ENCODE measurements around the gene ROR1. TPM values are rescaled to one million over a fixed set of nuclear protein-coding genes. Genes with fewer than 3 reads are reported as not detected.
A peak's percentile ranks its signal among the peaks of the same experiment; 100 is the strongest.

The ROR1 gene
- total RNA-seq, 2 experiments from 2014 or later: not detected

DNA sequence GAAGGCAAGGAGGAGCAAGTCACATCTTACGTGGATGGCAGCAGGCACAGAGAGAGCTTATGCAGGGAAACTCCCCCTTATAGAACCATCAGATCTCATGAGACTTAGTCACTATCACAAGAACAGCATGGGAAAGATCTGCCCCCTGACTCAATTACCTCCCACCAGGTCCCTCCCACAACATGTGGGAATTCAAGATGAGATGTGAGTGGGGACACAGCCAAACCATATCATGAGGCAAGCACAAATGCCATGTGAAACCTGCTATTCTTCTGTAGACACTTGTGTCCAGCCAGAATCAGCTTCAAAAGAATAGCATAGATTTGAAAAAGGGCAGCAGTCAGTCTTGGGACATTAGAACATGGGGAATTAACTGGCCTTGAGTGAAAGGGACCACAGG lies 397.4 kb downstream of the ROR1 start:
- DNase-seq: no peak
- Mint-ChIP-seq H3K27me3 (peaks cover 13% of the 10 kb centered on the region), H3K4me1 (ENCODE audit: low read depth) (peaks cover 23% of the 10 kb centered on the region), H3K9me3 (no peaks in the 10 kb centered on the region), H3K27ac (no peak overlapping the region), H3K36me3 (ENCODE audit: low read depth) (no peaks in the 10 kb centered on the region), H3K4me3 (no peak overlapping the region)
- ATAC-seq: no peak
- intact Hi-C loops (cut with micrococcal nuclease): no loop called here
- TF ChIP-seq, protein P1, sequence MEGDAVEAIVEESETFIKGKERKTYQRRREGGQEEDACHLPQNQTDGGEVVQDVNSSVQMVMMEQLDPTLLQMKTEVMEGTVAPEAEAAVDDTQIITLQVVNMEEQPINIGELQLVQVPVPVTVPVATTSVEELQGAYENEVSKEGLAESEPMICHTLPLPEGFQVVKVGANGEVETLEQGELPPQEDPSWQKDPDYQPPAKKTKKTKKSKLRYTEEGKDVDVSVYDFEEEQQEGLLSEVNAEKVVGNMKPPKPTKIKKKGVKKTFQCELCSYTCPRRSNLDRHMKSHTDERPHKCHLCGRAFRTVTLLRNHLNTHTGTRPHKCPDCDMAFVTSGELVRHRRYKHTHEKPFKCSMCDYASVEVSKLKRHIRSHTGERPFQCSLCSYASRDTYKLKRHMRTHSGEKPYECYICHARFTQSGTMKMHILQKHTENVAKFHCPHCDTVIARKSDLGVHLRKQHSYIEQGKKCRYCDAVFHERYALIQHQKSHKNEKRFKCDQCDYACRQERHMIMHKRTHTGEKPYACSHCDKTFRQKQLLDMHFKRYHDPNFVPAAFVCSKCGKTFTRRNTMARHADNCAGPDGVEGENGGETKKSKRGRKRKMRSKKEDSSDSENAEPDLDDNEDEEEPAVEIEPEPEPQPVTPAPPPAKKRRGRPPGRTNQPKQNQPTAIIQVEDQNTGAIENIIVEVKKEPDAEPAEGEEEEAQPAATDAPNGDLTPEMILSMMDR (IDR thresholded peaks at IDR 0.05): no peak
- ChIA-PET POLR2A (no interaction called here), CTCF (no interaction called here)

GRCh38 chr1:64171797-64172281 lies 398.0 kb downstream of the ROR1 start:
- H3K27ac Mint-ChIP-seq: no peak overlapping the region
- H3K27me3 Mint-ChIP-seq: peaks cover 17% of the 10 kb centered on the region
- no peak for DNase-seq
- intact Hi-C loops (cut with micrococcal nuclease): no loop called here
- peaks cover 23% of the 10 kb centered on the region for H3K4me1 Mint-ChIP-seq (ENCODE audit: low read depth)
- TF ChIP-seq, protein P1 (IDR thresholded peaks at IDR 0.05): no peak
- no peaks in the 10 kb centered on the region for H3K9me3 Mint-ChIP-seq
- no peaks in the 10 kb centered on the region for H3K36me3 Mint-ChIP-seq (ENCODE audit: low read depth)
- peak; percentile 68 for ATAC-seq
- no peak overlapping the region for H3K4me3 Mint-ChIP-seq
- CTCF ChIA-PET: no interaction called here
- POLR2A ChIA-PET: no interaction called here

- intact Hi-C loops (cut with micrococcal nuclease): no loop called here
- H3K9me3 Mint-ChIP-seq: no peaks in the 10 kb centered on the region
- ATAC-seq (no peak), DNase-seq (no peak)
- no peak overlapping the region for H3K4me3 Mint-ChIP-seq
- H3K27ac Mint-ChIP-seq: no peak overlapping the region
- TF ChIP-seq, protein P1 (IDR thresholded peaks at IDR 0.05): no peak
- H3K27me3 Mint-ChIP-seq: peaks cover 17% of the 10 kb centered on the region
- ChIA-PET CTCF (interaction anchor here (0.8 kb wide), 1 partner anchor 33 kb away, joined by 3 read pairs; no protein-coding TSS in a partner anchor), POLR2A (no interaction called here)
- no peaks in the 10 kb centered on the region for H3K36me3 Mint-ChIP-seq (ENCODE audit: low read depth)
- H3K4me1 Mint-ChIP-seq (ENCODE audit: low read depth): peaks cover 23% of the 10 kb centered on the region
These were observed 398.7 kb downstream of the ROR1 start for GRCh38 chr1:64172458-64172983.

GRCh38 chr1:64173336-64173940 lies 399.6 kb downstream of the ROR1 start:
- no peak for ATAC-seq
- Mint-ChIP-seq H3K4me1 (ENCODE audit: low read depth) (peaks cover 23% of the 10 kb centered on the region), H3K4me3 (no peak overlapping the region), H3K36me3 (ENCODE audit: low read depth) (no peaks in the 10 kb centered on the region), H3K27me3 (peaks cover 17% of the 10 kb centered on the region), H3K9me3 (no peaks in the 10 kb centered on the region), H3K27ac (no peak overlapping the region)
- TF ChIP-seq, protein P1 (IDR thresholded peaks at IDR 0.05): no peak
- intact Hi-C loops (cut with micrococcal nuclease): no loop called here
- DNase-seq: no peak
- CTCF ChIA-PET: interaction anchor here (0.8 kb wide), 1 partner anchor 34 kb away, joined by 3 read pairs; no protein-coding TSS in a partner anchor
- POLR2A ChIA-PET: no interaction called here

DNA sequence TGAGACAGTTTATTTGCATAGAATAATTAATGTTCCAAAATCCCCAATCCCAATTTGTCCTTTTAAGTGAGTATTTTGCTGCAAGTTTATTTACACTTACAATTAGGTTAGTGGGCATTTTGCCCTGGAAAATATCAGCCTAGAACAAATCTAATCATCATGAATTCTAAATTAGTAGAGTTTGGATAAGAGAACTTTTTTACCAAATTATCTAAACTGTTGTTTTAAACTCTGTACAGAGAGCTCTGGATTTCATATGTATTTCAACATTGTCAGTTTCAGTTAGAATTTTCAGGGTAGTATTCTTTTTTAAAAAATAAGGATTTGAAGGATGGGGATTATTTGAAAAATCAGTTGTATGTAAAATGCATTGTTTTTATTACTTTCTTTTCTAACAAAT lies 401.8 kb downstream of the ROR1 start:
- ChIA-PET CTCF (no interaction called here), POLR2A (no interaction called here)
- Mint-ChIP-seq H3K27ac (no peak overlapping the region), H3K4me1 (ENCODE audit: low read depth) (peaks cover 23% of the 10 kb centered on the region), H3K9me3 (no peaks in the 10 kb centered on the region), H3K4me3 (no peak overlapping the region), H3K27me3 (peaks cover 15% of the 10 kb centered on the region), H3K36me3 (ENCODE audit: low read depth) (no peaks in the 10 kb centered on the region)
- TF ChIP-seq, protein P1 (IDR thresholded peaks at IDR 0.05): no peak
- intact Hi-C loops (cut with micrococcal nuclease): no loop called here
- no peak for ATAC-seq
- DNase-seq: no peak

All from activated CD8-positive, alpha-beta T cell treated with anti-CD3 and anti-CD28 coated beads for 36 hours (primary cell).